Keratinocyte (primary cell): ENCODE results near the gene KIFAP3. TPM values are rescaled to one million over a fixed set of nuclear protein-coding genes. Genes with fewer than 3 reads are reported as not detected.

Experiments
- DNase-seq: peaks from one replicate; pipeline ENCODE4 v3.0.0-alpha.2; 2011; ENCODE audit warnings: low read depth, missing footprints, low spot score
- FAIRE-seq: peaks from 2 replicates; lab custom pipeline; 2011; peaks lifted over from hg19 to GRCh38; lab: Jason Lieb, UNC
- H2AFZ ChIP-seq: 2 replicates; pipeline ENCODE4 v1.6.0; 2012; ENCODE audit warnings: low read length, control low read depth, inconsistent platforms; ENCODE audit not compliant: control insufficient read depth
- H3K27ac ChIP-seq: 2 replicates; pipeline ENCODE4 v1.5.1; 2011; ENCODE audit warnings: low read length; ENCODE audit not compliant: control insufficient read depth, insufficient read depth
- H3K27me3 ChIP-seq: 3 replicates; pipeline ENCODE4 v1.6.0; 2011; ENCODE audit warnings: low read length; ENCODE audit not compliant: control insufficient read depth, insufficient read depth; ENCODE audit errors: extremely low read depth
- H3K36me3 ChIP-seq, 2 experiments: 2 replicates in 1 of 2; 3 replicates in 1 of 2; pipeline ENCODE4 v1.5.1; 2011; ENCODE audit warnings: low read length in 2 of 2, mild to moderate bottlenecking in 1 of 2; ENCODE audit not compliant: control insufficient read depth in 2 of 2, insufficient read depth in 2 of 2; ENCODE audit errors: extremely low read depth in 1 of 2
- H3K4me1 ChIP-seq: 3 replicates; pipeline ENCODE4 v1.5.1; 2011; ENCODE audit warnings: low read length; ENCODE audit not compliant: control insufficient read depth, insufficient read depth; ENCODE audit errors: extremely low read depth
- H3K4me2 ChIP-seq: 3 replicates; pipeline ENCODE4 v1.6.0; 2011; ENCODE audit warnings: low read depth, low read length; ENCODE audit not compliant: control insufficient read depth, insufficient read depth; ENCODE audit errors: extremely low read depth
- H3K4me3 ChIP-seq, 3 experiments: fragments of 200-600 bp in 1 of 3; sonication (generic) in 1 of 3; 2 replicates in 2 of 3; 3 replicates in 1 of 3; pipeline ENCODE4 v1.5.1; 2011 to 2016; ENCODE audit warnings: low read length in 3 of 3, mild to moderate bottlenecking in 3 of 3, control low read depth in 2 of 3, inconsistent platforms in 1 of 3, low read depth in 1 of 3, mixed read lengths in 1 of 3, mixed run types in 1 of 3, moderate library complexity in 1 of 3; ENCODE audit not compliant: control insufficient read depth in 2 of 3, insufficient read depth in 2 of 3; ENCODE audit errors: extremely low read depth in 1 of 3
- H3K79me2 ChIP-seq: 2 replicates; pipeline ENCODE4 v1.6.0; 2012; ENCODE audit warnings: low read length; ENCODE audit not compliant: control insufficient read depth, insufficient read depth
- H3K9ac ChIP-seq: 3 replicates; pipeline ENCODE4 v1.6.0; 2011; ENCODE audit warnings: low read length; ENCODE audit not compliant: control insufficient read depth, insufficient read depth; ENCODE audit errors: extremely low read depth
- H3K9me1 ChIP-seq: 3 replicates; pipeline ENCODE4 v1.6.0; 2011; ENCODE audit warnings: low read length; ENCODE audit not compliant: control insufficient read depth, insufficient read depth; ENCODE audit errors: extremely low read depth
- H3K9me3 ChIP-seq: 2 replicates; pipeline ENCODE4 v1.5.1; 2012; ENCODE audit warnings: low read depth, low read length; ENCODE audit not compliant: control insufficient read depth
- H4K20me1 ChIP-seq: 3 replicates; pipeline ENCODE4 v1.6.0; 2011; ENCODE audit warnings: low read length; ENCODE audit not compliant: control insufficient read depth, insufficient read depth; ENCODE audit errors: extremely low read depth
- CTCF ChIP-seq, 3 experiments: IDR thresholded peaks in 1 of 3; conservative IDR thresholded peaks in 1 of 3; optimal IDR thresholded peaks in 1 of 3; 2 replicates in 2 of 3; 3 replicates in 1 of 3; pipeline versions ENCODE3 to v1.5.1; 2011; ENCODE audit warnings: low read length in 3 of 3, mild to moderate bottlenecking in 3 of 3, moderate library complexity in 2 of 3, control low read depth in 1 of 3, inconsistent platforms in 1 of 3; ENCODE audit not compliant: insufficient read depth in 2 of 3; ENCODE audit errors: extremely low read depth in 1 of 3
- EZH2 ChIP-seq: IDR thresholded peaks from one replicate; pipeline ENCODE4 v1.6.1; 2012; ENCODE audit warnings: inconsistent platforms, mild to moderate bottlenecking, low read length, moderate library complexity
- dilution Hi-C: fragments of 300-500 bp; cut with MboI; formaldehyde crosslinking; loops from one replicate; pipeline ENCODE4 v1.7.0; 2020; ENCODE audit warnings: low sequenced_read_pairs; ENCODE audit not compliant: extremely low pct_ligation_motif_present
- polyA plus RNA-seq, 5 experiments: library from polyadenylated mRNA; depleted of rRNA in 3 of 5; stranded (reverse) in 3 of 5; stranded (forward) in 1 of 5; unstranded in 1 of 5; fragments of >200 nt; gene quantifications; 1 replicate in 1 of 5; 2 replicates in 3 of 5; 3 replicates in 1 of 5; pipeline versions ENCODE4 v1.2.1 to v1.2.3, GENCODE V29; 2011 to 2012; ENCODE audit warnings: missing spikeins in 2 of 5, low read depth in 1 of 5, low replicate concordance in 1 of 5

Gene KIFAP3
- polyA plus RNA-seq, 1 donor (not counting 4 experiments of a cell fraction or from before 2014, with no cell fraction given) = 25.2 TPM

- no peaks in the 10 kb centered on the region for H3K9me1 ChIP-seq
- TF ChIP-seq EZH2 = no peak
- H4K20me1 ChIP-seq = no peaks in the 10 kb centered on the region
- H3K9ac ChIP-seq = no peak overlapping the region
- no peak overlapping the region for H3K4me2 ChIP-seq
- no peak overlapping the region for H2AFZ ChIP-seq
- DNase-seq = no peak
- FAIRE-seq = no peak
- no peaks in the 10 kb centered on the region for H3K79me2 ChIP-seq
- no peaks in the 10 kb centered on the region for H3K4me1 ChIP-seq
- H3K27me3 ChIP-seq = no peaks in the 10 kb centered on the region
- no peaks in the 10 kb centered on the region for H3K9me3 ChIP-seq
- H3K27ac ChIP-seq = no peak overlapping the region
- dilution Hi-C loops = no loop called here
- H3K36me3 ChIP-seq = peaks cover 0 to 2% of the 10 kb centered on the region in 2 experiments
- H3K4me3 ChIP-seq = no peak overlapping the region
Measured at GRCh38 chr1:169945181-169945580, 129.3 kb downstream of the KIFAP3 start.

GRCh38 chr1:169944621-169945020, 129.9 kb downstream of the KIFAP3 start:
- Histone ChIP-seq H3K27ac (no peak overlapping the region), H3K4me1 (no peaks in the 10 kb centered on the region), H3K79me2 (no peaks in the 10 kb centered on the region), H3K27me3 (no peaks in the 10 kb centered on the region), H3K9ac (no peak overlapping the region), H3K36me3 (peaks cover 0 to 2% of the 10 kb centered on the region in 2 experiments), H2AFZ (no peak overlapping the region), H3K4me2 (no peak overlapping the region), H3K4me3 (no peak overlapping the region), H4K20me1 (no peaks in the 10 kb centered on the region), H3K9me1 (no peaks in the 10 kb centered on the region), H3K9me3 (no peaks in the 10 kb centered on the region)
- DNase-seq = no peak
- TF ChIP-seq CTCF (optimal IDR thresholded peaks at IDR 0.05 in 1 of 3, IDR thresholded peaks at IDR 0.05 in 1 of 3, conservative IDR thresholded peaks at IDR 0.05 in 1 of 3; ENCODE audit: extremely low read depth in 1 of 3, insufficient read depth in 2 of 3, low read length in 3 of 3) = no peak
- no peak for TF ChIP-seq EZH2
- dilution Hi-C loops = no loop called here
- no peak for FAIRE-seq

- Histone ChIP-seq H3K4me2 (no peak overlapping the region), H3K9ac (no peak overlapping the region), H3K79me2 (no peaks in the 10 kb centered on the region), H3K9me1 (no peaks in the 10 kb centered on the region), H3K4me3 (no peak overlapping the region), H3K36me3 (peaks cover 0 to 2% of the 10 kb centered on the region in 2 experiments), H3K9me3 (no peaks in the 10 kb centered on the region), H3K4me1 (no peaks in the 10 kb centered on the region), H2AFZ (no peak overlapping the region), H4K20me1 (no peaks in the 10 kb centered on the region), H3K27ac (no peak overlapping the region), H3K27me3 (no peaks in the 10 kb centered on the region)
- DNase-seq (no peak), FAIRE-seq (no peak)
- TF ChIP-seq CTCF (optimal IDR thresholded peaks at IDR 0.05 in 1 of 3, IDR thresholded peaks at IDR 0.05 in 1 of 3, conservative IDR thresholded peaks at IDR 0.05 in 1 of 3; ENCODE audit: extremely low read depth in 1 of 3, insufficient read depth in 2 of 3, low read length in 3 of 3) (no peak), EZH2 (no peak)
- dilution Hi-C loops = no loop called here
Measured at GRCh38 chr1:169943963-169944526, 130.4 kb downstream of the KIFAP3 start.
